Panc1 (cell line): Measurements from ENCODE around the gene TEF. TPM values are rescaled to one million over a fixed set of nuclear protein-coding genes. Genes with fewer than 3 reads are reported as not detected.

Experiments used
- ATAC-seq: fragments of 200-7000 bp; cut with Tn5 transposase; 2 replicates; pipeline ENCODE4 v1.9.1; 2020; ENCODE audit warnings: mild to moderate bottlenecking, moderate library complexity
- BruUV-seq: library from RNA; stranded (reverse); fragments of 400-500 nt; replicated peaks from 2 replicates; lab custom pipeline; 2021; lab: Mats Ljungman, UMichigan
- CTCF ChIA-PET: fragments of 300-600 bp; sonication (Branson Sonifier 250); formaldehyde crosslinking; loops from one replicate; lab custom pipeline; 2022; ENCODE audit warnings: antibody characterized with exemption; lab: Charles Lee
- POLR2A ChIA-PET: fragments of 300-600 bp; sonication (Branson Sonifier 250); formaldehyde crosslinking; loops from one replicate; lab custom pipeline; 2022; ENCODE audit warnings: antibody characterized with exemption; lab: Charles Lee
- DNase-seq: peaks from one replicate; pipeline ENCODE4 v3.0.0-alpha.2; 2010; ENCODE audit warnings: low read depth, low spot score
- H3K27ac ChIP-seq: 2 replicates; pipeline ENCODE4 v1.5.1; 2011; ENCODE audit warnings: mild to moderate bottlenecking, low read length, inconsistent platforms
- H3K27me3 ChIP-seq: fragments of 200-500 bp; sonication (Bioruptor generic); 2 replicates; pipeline ENCODE4 v1.6.0; 2014; ENCODE audit warnings: low read length, inconsistent platforms; ENCODE audit not compliant: control insufficient read depth, insufficient read depth
- H3K36me3 ChIP-seq: fragments of 200-500 bp; sonication (Bioruptor generic); 2 replicates; pipeline ENCODE4 v1.5.1; 2014; ENCODE audit warnings: inconsistent platforms, mild to moderate bottlenecking, low read length, moderate library complexity; ENCODE audit not compliant: control insufficient read depth, insufficient read depth
- H3K4me1 ChIP-seq: 2 replicates; pipeline ENCODE4 v1.5.1; 2011; ENCODE audit warnings: inconsistent platforms, mild to moderate bottlenecking, low read length, moderate library complexity; ENCODE audit not compliant: control insufficient read depth, insufficient read depth
- H3K4me3 ChIP-seq, 2 experiments: 2 replicates each; pipeline ENCODE4 v1.5.1; 2011 to 2012; ENCODE audit warnings: low read depth in 2 of 2, low read length in 2 of 2, mild to moderate bottlenecking in 2 of 2, inconsistent platforms in 1 of 2, moderate library complexity in 1 of 2
- H3K9me3 ChIP-seq: fragments of 200-500 bp; sonication (Bioruptor generic); 2 replicates; pipeline ENCODE4 v1.5.1; 2014; ENCODE audit warnings: low read depth, mild to moderate bottlenecking, inconsistent platforms, low read length, moderate library complexity; ENCODE audit not compliant: control insufficient read depth, insufficient read depth
- POLR2AphosphoS5 ChIP-seq: IDR thresholded peaks from 2 replicates; pipeline ENCODE4 v1.6.1; 2012; ENCODE audit warnings: mild to moderate bottlenecking, low read depth, low read length, moderate library complexity
- SIN3A ChIP-seq: IDR thresholded peaks from 2 replicates; pipeline ENCODE4 v1.6.1; 2012; ENCODE audit warnings: low read depth, mild to moderate bottlenecking, low read length, moderate library complexity, borderline replicate concordance; ENCODE audit not compliant: insufficient read depth
- TCF7L2 ChIP-seq: IDR thresholded peaks from 2 replicates; pipeline ENCODE4 v1.6.1; 2011; ENCODE audit warnings: mild to moderate bottlenecking, low read depth, low read length, inconsistent platforms
- in situ Hi-C: cut with HindIII; loops from 2 replicates; pipeline ENCODE4 v1.10.0; 2016; ENCODE audit warnings: low sequenced_read_pairs, low pct_unique_long_range_greater_than_20kb
- intact Hi-C: fragments of 100-400 bp; cut with micrococcal nuclease; formaldehyde crosslinking; loops from one replicate; pipeline ENCODE4 v1.10.0; 2022; ENCODE audit not compliant: unreplicated experiment
- total RNA-seq: library from RNA; stranded (reverse); gene quantifications from one replicate; pipeline ENCODE4 v1.2.1, GENCODE V29; 2021; ENCODE audit not compliant: unreplicated experiment
- TF ChIP-seq, protein P1 (sequence below), 2 experiments: IDR thresholded peaks; 2 replicates each; pipeline ENCODE4 v1.6.1; 2011 to 2012; ENCODE audit warnings: low read depth in 2 of 2, control low read depth in 1 of 2, low read length in 1 of 2, mild to moderate bottlenecking in 1 of 2, moderate library complexity in 1 of 2; ENCODE audit not compliant: insufficient read depth in 1 of 2
- TF ChIP-seq, protein P2 (sequence below): fragments of 450-650 bp; IDR thresholded peaks from 2 replicates; pipeline ENCODE4 v1.5.1; 2017; ENCODE audit warnings: mild to moderate bottlenecking

Gene TEF
- total RNA-seq, 1 experiment from 2014 or later, result 7.8 TPM

DNA sequence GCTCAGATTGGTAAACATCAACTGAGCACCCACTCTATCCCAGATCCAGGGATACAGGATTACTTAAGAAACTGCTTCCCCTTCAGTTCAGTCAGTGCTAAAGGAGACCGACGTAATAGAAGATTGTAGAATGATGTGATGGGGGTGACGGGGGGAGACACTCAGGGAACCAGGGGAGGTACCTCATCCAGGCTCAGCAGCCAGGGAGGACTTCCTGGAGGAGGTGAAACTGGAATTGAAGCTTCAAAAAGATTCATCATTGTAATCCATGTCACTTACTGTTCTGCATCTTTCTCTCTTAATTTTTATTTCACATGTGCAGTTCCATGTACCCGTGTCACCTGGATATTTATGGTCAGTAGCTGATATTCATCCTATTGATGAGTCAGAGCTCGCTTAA, 19.1 kb upstream of the TEF start:
- ATAC-seq (no peak), DNase-seq (no peak)
- Histone ChIP-seq H3K27ac (no peak overlapping the region), H3K9me3 (no peaks in the 10 kb centered on the region), H3K4me1 (peaks cover 30% of the 10 kb centered on the region), H3K4me3 (no peak overlapping the region), H3K36me3 (no peaks in the 10 kb centered on the region), H3K27me3 (no peaks in the 10 kb centered on the region)
- in situ Hi-C loops (no loop called here), intact Hi-C loops (no loop called here)
- POLR2A ChIA-PET, result no interaction called here
- BruUV-seq, result no TSS peak
- CTCF ChIA-PET, result no interaction called here
- TF ChIP-seq, protein P1, sequence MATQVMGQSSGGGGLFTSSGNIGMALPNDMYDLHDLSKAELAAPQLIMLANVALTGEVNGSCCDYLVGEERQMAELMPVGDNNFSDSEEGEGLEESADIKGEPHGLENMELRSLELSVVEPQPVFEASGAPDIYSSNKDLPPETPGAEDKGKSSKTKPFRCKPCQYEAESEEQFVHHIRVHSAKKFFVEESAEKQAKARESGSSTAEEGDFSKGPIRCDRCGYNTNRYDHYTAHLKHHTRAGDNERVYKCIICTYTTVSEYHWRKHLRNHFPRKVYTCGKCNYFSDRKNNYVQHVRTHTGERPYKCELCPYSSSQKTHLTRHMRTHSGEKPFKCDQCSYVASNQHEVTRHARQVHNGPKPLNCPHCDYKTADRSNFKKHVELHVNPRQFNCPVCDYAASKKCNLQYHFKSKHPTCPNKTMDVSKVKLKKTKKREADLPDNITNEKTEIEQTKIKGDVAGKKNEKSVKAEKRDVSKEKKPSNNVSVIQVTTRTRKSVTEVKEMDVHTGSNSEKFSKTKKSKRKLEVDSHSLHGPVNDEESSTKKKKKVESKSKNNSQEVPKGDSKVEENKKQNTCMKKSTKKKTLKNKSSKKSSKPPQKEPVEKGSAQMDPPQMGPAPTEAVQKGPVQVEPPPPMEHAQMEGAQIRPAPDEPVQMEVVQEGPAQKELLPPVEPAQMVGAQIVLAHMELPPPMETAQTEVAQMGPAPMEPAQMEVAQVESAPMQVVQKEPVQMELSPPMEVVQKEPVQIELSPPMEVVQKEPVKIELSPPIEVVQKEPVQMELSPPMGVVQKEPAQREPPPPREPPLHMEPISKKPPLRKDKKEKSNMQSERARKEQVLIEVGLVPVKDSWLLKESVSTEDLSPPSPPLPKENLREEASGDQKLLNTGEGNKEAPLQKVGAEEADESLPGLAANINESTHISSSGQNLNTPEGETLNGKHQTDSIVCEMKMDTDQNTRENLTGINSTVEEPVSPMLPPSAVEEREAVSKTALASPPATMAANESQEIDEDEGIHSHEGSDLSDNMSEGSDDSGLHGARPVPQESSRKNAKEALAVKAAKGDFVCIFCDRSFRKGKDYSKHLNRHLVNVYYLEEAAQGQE (IDR thresholded peaks at IDR 0.05; ENCODE audit: insufficient read depth in 1 of 2, low read depth in 2 of 2, low read length in 1 of 2), result no peak
- no peak for TF ChIP-seq SIN3A
- TF ChIP-seq, protein P2, sequence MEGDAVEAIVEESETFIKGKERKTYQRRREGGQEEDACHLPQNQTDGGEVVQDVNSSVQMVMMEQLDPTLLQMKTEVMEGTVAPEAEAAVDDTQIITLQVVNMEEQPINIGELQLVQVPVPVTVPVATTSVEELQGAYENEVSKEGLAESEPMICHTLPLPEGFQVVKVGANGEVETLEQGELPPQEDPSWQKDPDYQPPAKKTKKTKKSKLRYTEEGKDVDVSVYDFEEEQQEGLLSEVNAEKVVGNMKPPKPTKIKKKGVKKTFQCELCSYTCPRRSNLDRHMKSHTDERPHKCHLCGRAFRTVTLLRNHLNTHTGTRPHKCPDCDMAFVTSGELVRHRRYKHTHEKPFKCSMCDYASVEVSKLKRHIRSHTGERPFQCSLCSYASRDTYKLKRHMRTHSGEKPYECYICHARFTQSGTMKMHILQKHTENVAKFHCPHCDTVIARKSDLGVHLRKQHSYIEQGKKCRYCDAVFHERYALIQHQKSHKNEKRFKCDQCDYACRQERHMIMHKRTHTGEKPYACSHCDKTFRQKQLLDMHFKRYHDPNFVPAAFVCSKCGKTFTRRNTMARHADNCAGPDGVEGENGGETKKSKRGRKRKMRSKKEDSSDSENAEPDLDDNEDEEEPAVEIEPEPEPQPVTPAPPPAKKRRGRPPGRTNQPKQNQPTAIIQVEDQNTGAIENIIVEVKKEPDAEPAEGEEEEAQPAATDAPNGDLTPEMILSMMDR, result no peak

DNA sequence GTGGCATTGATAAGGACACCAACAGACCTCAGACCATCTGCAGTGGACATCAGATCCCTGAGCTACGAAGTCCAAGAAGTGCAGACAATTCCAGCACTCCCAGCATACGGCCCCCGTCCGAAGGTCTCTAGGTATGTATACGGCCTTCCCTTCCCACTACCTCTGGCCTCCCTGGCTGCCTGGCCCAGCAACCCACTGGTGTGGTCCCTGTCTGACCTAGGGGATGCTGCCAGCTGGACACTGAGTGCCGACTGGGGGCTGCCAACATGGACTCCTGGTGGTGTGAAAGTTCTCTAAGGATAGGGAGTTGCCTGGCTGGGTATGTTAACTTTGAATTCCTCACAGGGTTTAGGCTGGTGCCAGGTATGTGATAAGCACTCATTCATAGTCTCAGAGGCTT, 17.5 kb upstream of the TEF start:
- Histone ChIP-seq H3K4me1 (peaks cover 26% of the 10 kb centered on the region), H3K9me3 (no peaks in the 10 kb centered on the region), H3K27ac (no peak overlapping the region), H3K36me3 (no peaks in the 10 kb centered on the region), H3K4me3 (no peak overlapping the region), H3K27me3 (no peaks in the 10 kb centered on the region)
- POLR2A ChIA-PET, result no interaction called here
- CTCF ChIA-PET, result interaction anchor here (0.7 kb wide), 1 partner anchor 29 kb away, joined by 11 read pairs; no protein-coding TSS in a partner anchor
- no peak for ATAC-seq
- TF ChIP-seq TCF7L2, result no peak
- DNase-seq, result no peak
- intact Hi-C loops, result no loop called here
- in situ Hi-C loops, result no loop called here
- no TSS peak for BruUV-seq

DNA sequence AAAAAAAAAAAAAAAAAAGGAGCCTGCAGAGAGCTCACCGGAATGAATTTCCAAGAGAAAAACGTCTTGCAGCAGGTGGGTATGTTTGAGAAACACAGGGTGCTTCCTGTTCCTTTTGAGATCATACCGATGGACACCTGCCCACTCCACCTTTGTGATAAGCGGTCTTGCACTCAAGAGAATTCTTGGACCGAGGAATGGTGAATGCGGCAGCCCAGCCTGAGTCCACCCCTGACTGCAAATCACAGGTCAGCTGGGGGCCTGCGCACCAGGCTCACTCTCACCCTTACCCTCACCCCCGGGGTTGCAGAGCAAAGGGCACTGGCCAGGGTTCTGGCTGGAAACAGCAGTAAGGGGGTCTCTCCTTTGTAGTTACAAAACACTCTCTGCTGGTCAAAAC, 16.8 kb upstream of the TEF start:
- intact Hi-C loops (no loop called here), in situ Hi-C loops (no loop called here)
- Histone ChIP-seq H3K4me1 (peaks cover 19% of the 10 kb centered on the region), H3K36me3 (no peaks in the 10 kb centered on the region), H3K9me3 (no peaks in the 10 kb centered on the region), H3K4me3 (no peak overlapping the region), H3K27me3 (no peaks in the 10 kb centered on the region), H3K27ac (no peak overlapping the region)
- ATAC-seq, result no peak
- POLR2A ChIA-PET, result interaction anchor here (0.7 kb wide), 1 partner anchor 45 kb away, joined by 7 read pairs; no protein-coding TSS in a partner anchor
- DNase-seq, result no peak
- no peak for TF ChIP-seq TCF7L2
- TF ChIP-seq SIN3A, result no peak
- TF ChIP-seq POLR2AphosphoS5, result no peak
- TF ChIP-seq, protein P1 (IDR thresholded peaks at IDR 0.05; ENCODE audit: insufficient read depth in 1 of 2, low read depth in 2 of 2, low read length in 1 of 2), result no peak
- TF ChIP-seq, protein P2, result no peak
- no TSS peak for BruUV-seq
- CTCF ChIA-PET, result no interaction called here
